Peyer's patch (tissue), 4 donors: ENCODE results near the gene DOCK4.

ENCODE experiments used
- CTCF ChIP-seq, 6 experiments: fragments of 450-650 bp in 4 of 6; fragments of 200-600 bp in 2 of 6; sonication (generic) in 1 of 6; IDR thresholded peaks; one replicate each; pipeline ENCODE4 v1.5.1; 2017 to 2019; ENCODE audit warnings: antibody characterized with exemption in 6 of 6, mild to moderate bottlenecking in 3 of 6, moderate library complexity in 1 of 6
- POLR2A ChIP-seq, 2 donors: fragments of 450-650 bp; IDR thresholded peaks; one replicate each; pipeline ENCODE4 v1.5.1; 2017; ENCODE audit warnings: antibody characterized with exemption in 2 of 2, mild to moderate bottlenecking in 2 of 2, moderate library complexity in 2 of 2

DNA sequence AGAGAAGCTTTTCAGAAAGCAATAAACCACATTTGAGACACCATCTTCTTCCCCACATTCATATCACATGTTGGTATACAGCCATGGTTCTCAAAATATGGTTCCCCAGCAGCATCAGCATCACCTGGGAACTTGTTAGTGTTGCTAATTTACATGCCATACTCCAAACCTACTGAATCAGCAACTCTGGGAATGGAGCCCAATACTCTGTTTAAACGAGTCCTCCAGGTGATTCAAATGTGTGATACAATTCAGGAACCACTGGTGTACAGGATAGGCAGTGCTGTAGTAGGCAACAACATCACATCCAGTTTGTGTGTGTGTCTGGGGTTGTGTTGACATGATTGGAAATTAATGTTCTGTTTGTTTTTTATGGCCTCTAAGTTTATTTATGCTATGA, 48.0 kb upstream of the DOCK4 start:
- TF ChIP-seq CTCF (IDR thresholded peaks at IDR 0.05) (no peak), POLR2A (IDR thresholded peaks at IDR 0.05) (no peak)
